ENCODE measurements around the gene ELOF1. TPM values are rescaled to one million over a fixed set of nuclear protein-coding genes. Genes with fewer than 3 reads are reported as not detected.
A peak's percentile ranks its signal among the peaks of the same experiment; 100 is the strongest.
"Not testable (repeated sequence)": the region's sequence is repeated elsewhere in the genome, so short reads cannot be mapped to it uniquely, and the experiment has no call there.

Gene ELOF1
- total RNA-seq, 1 experiment from 2014 or later, result 52.5 TPM

GRCh38 chr19:11577451-11578257, 18.6 kb upstream of the ELOF1 start, which contains the start of gene ACP5:
Gene ACP5 (minus strand): TSS chr19:11577645. CDS start chr19:11577317, 328 bp downstream.
- Histone ChIP-seq H3K4me1 (ENCODE audit: low read length) (peaks cover 48% of the 10 kb centered on the region), H3K27me3 (ENCODE audit: low read length) (no peaks in the 10 kb centered on the region), H3K4me2 (ENCODE audit: low read depth, low read length, poor library complexity, severe bottlenecking) (peak within 1 kb of the TSS; percentile 55), H3K9me3 (ENCODE audit: low read length) (no peaks in the 10 kb centered on the region), H3K36me3 (ENCODE audit: insufficient read depth, low read length) (no peaks in the 10 kb centered on the region), H2AFZ (ENCODE audit: low read length) (no peak within 1 kb of the TSS; the same call in 1 of the 2 replicates), H3K4me3 (ENCODE audit: low read length) (peak within 1 kb of the TSS; percentile 54), H3K79me2 (ENCODE audit: low read length) (no peaks in the 10 kb centered on the region), H3K9ac (ENCODE audit: low read length) (peak within 1 kb of the TSS; percentile 68), H4K20me1 (ENCODE audit: insufficient read depth, low read depth, low read length) (no peaks in the 10 kb centered on the region), H3K27ac (ENCODE audit: low read length) (peak within 1 kb of the TSS; percentile 53), H3K9me2 (replicated peaks; ENCODE audit: insufficient read depth, low read length) (no peaks in the 10 kb centered on the region)
- no peak for DNase-seq

GRCh38 chr19:11576227-11576626, 17.2 kb upstream of the ELOF1 start:
- H4K20me1 ChIP-seq (ENCODE audit: insufficient read depth, low read depth, low read length), result no peaks in the 10 kb centered on the region
- no peak overlapping the region for H2AFZ ChIP-seq (ENCODE audit: low read length)
- no peak overlapping the region for H3K27ac ChIP-seq (ENCODE audit: low read length)
- H3K4me2 ChIP-seq (ENCODE audit: low read depth, low read length, poor library complexity, severe bottlenecking), result no peak overlapping the region
- H3K36me3 ChIP-seq (ENCODE audit: insufficient read depth, low read length), result no peaks in the 10 kb centered on the region
- H3K9me2 ChIP-seq (replicated peaks; ENCODE audit: insufficient read depth, low read length), result no peaks in the 10 kb centered on the region
- H3K4me1 ChIP-seq (ENCODE audit: low read length), result peaks cover 34% of the 10 kb centered on the region
- H3K79me2 ChIP-seq (ENCODE audit: low read length), result no peaks in the 10 kb centered on the region
- H3K9me3 ChIP-seq (ENCODE audit: low read length), result no peaks in the 10 kb centered on the region
- no peak overlapping the region for H3K9ac ChIP-seq (ENCODE audit: low read length)
- no peak overlapping the region for H3K4me3 ChIP-seq (ENCODE audit: low read length)
- DNase-seq, result no peak
- no peaks in the 10 kb centered on the region for H3K27me3 ChIP-seq (ENCODE audit: low read length)

- Histone ChIP-seq H3K4me2 (ENCODE audit: low read depth, low read length, poor library complexity, severe bottlenecking) (no peak overlapping the region), H4K20me1 (ENCODE audit: insufficient read depth, low read depth, low read length) (no peaks in the 10 kb centered on the region), H3K4me3 (ENCODE audit: low read length) (no peak overlapping the region), H3K4me1 (ENCODE audit: low read length) (peaks cover 20% of the 10 kb centered on the region), H3K27ac (ENCODE audit: low read length) (no peak overlapping the region), H3K79me2 (ENCODE audit: low read length) (no peaks in the 10 kb centered on the region), H2AFZ (ENCODE audit: low read length) (no peak overlapping the region), H3K27me3 (ENCODE audit: low read length) (no peaks in the 10 kb centered on the region), H3K9me2 (replicated peaks; ENCODE audit: insufficient read depth, low read length) (no peaks in the 10 kb centered on the region), H3K9ac (ENCODE audit: low read length) (no peak overlapping the region), H3K9me3 (ENCODE audit: low read length) (no peaks in the 10 kb centered on the region), H3K36me3 (ENCODE audit: insufficient read depth, low read length) (no peaks in the 10 kb centered on the region)
- DNase-seq, result no peak
These were observed 15.7 kb upstream of the ELOF1 start for GRCh38 chr19:11574689-11575088.

GRCh38 chr19:11573763-11574162, 14.7 kb upstream of the ELOF1 start:
- H3K9ac ChIP-seq (ENCODE audit: low read length); H3K9me2 ChIP-seq (replicated peaks; ENCODE audit: insufficient read depth, low read length); H3K79me2 ChIP-seq (ENCODE audit: low read length); H4K20me1 ChIP-seq (ENCODE audit: insufficient read depth, low read depth, low read length); H3K27me3 ChIP-seq (ENCODE audit: low read length); H3K9me3 ChIP-seq (ENCODE audit: low read length); H3K36me3 ChIP-seq (ENCODE audit: insufficient read depth, low read length); H3K27ac ChIP-seq (ENCODE audit: low read length); DNase-seq; H3K4me2 ChIP-seq (ENCODE audit: low read depth, low read length, poor library complexity, severe bottlenecking); H3K4me3 ChIP-seq (ENCODE audit: low read length); H2AFZ ChIP-seq (ENCODE audit: low read length): not testable (repeated sequence)
- peaks cover 16% of the 10 kb centered on the region for H3K4me1 ChIP-seq (ENCODE audit: low read length)

- not testable (repeated sequence) for H3K4me2 ChIP-seq (ENCODE audit: low read depth, low read length, poor library complexity, severe bottlenecking); H3K27me3 ChIP-seq (ENCODE audit: low read length); DNase-seq; H3K4me3 ChIP-seq (ENCODE audit: low read length); H3K9me2 ChIP-seq (replicated peaks; ENCODE audit: insufficient read depth, low read length); H2AFZ ChIP-seq (ENCODE audit: low read length); H4K20me1 ChIP-seq (ENCODE audit: insufficient read depth, low read depth, low read length); H3K9me3 ChIP-seq (ENCODE audit: low read length); H3K36me3 ChIP-seq (ENCODE audit: insufficient read depth, low read length); H3K27ac ChIP-seq (ENCODE audit: low read length); H3K79me2 ChIP-seq (ENCODE audit: low read length); H3K9ac ChIP-seq (ENCODE audit: low read length)
- H3K4me1 ChIP-seq (ENCODE audit: low read length), result peaks cover 13% of the 10 kb centered on the region
These were observed 14.3 kb upstream of the ELOF1 start for GRCh38 chr19:11573354-11573753.

GRCh38 chr19:11570039-11570462, 11.0 kb upstream of the ELOF1 start:
- Histone ChIP-seq H3K4me2 (ENCODE audit: low read depth, low read length, poor library complexity, severe bottlenecking) (no peak overlapping the region), H4K20me1 (ENCODE audit: insufficient read depth, low read depth, low read length) (no peaks in the 10 kb centered on the region), H3K9me3 (ENCODE audit: low read length) (no peaks in the 10 kb centered on the region), H3K4me1 (ENCODE audit: low read length) (peaks cover 6% of the 10 kb centered on the region), H3K9ac (ENCODE audit: low read length) (no peak overlapping the region), H3K9me2 (replicated peaks; ENCODE audit: insufficient read depth, low read length) (no peaks in the 10 kb centered on the region), H3K36me3 (ENCODE audit: insufficient read depth, low read length) (peaks cover 4% of the 10 kb centered on the region), H3K27ac (ENCODE audit: low read length) (no peak overlapping the region), H2AFZ (ENCODE audit: low read length) (no peak overlapping the region), H3K4me3 (ENCODE audit: low read length) (no peak overlapping the region), H3K79me2 (ENCODE audit: low read length) (peaks cover 6% of the 10 kb centered on the region; the same call in 1 of the 2 replicates), H3K27me3 (ENCODE audit: low read length) (no peaks in the 10 kb centered on the region)
- no peak for DNase-seq

GRCh38 chr19:11566164-11566563, 7.1 kb upstream of the ELOF1 start:
- no peaks in the 10 kb centered on the region for H3K9me2 ChIP-seq (replicated peaks; ENCODE audit: insufficient read depth, low read length)
- no peaks in the 10 kb centered on the region for H4K20me1 ChIP-seq (ENCODE audit: insufficient read depth, low read depth, low read length)
- no peak for DNase-seq
- H3K4me3 ChIP-seq (ENCODE audit: low read length), result no peak overlapping the region
- H3K36me3 ChIP-seq (ENCODE audit: insufficient read depth, low read length), result peaks cover 4% of the 10 kb centered on the region
- no peak overlapping the region for H3K9ac ChIP-seq (ENCODE audit: low read length)
- no peak overlapping the region for H3K4me2 ChIP-seq (ENCODE audit: low read depth, low read length, poor library complexity, severe bottlenecking)
- H2AFZ ChIP-seq (ENCODE audit: low read length), result no peak overlapping the region
- peaks cover 6% of the 10 kb centered on the region; the same call in 1 of the 2 replicates for H3K79me2 ChIP-seq (ENCODE audit: low read length)
- no peaks in the 10 kb centered on the region for H3K9me3 ChIP-seq (ENCODE audit: low read length)
- peaks cover 20% of the 10 kb centered on the region for H3K4me1 ChIP-seq (ENCODE audit: low read length)
- no peak overlapping the region for H3K27ac ChIP-seq (ENCODE audit: low read length)
- no peaks in the 10 kb centered on the region for H3K27me3 ChIP-seq (ENCODE audit: low read length)

GRCh38 chr19:11565649-11565980, 6.6 kb upstream of the ELOF1 start:
- not testable (repeated sequence) for H3K9me3 ChIP-seq (ENCODE audit: low read length); H3K9ac ChIP-seq (ENCODE audit: low read length); H4K20me1 ChIP-seq (ENCODE audit: insufficient read depth, low read depth, low read length); H3K27me3 ChIP-seq (ENCODE audit: low read length); H3K36me3 ChIP-seq (ENCODE audit: insufficient read depth, low read length); H3K4me2 ChIP-seq (ENCODE audit: low read depth, low read length, poor library complexity, severe bottlenecking); H3K4me3 ChIP-seq (ENCODE audit: low read length); DNase-seq; H3K79me2 ChIP-seq (ENCODE audit: low read length); H3K27ac ChIP-seq (ENCODE audit: low read length); H3K9me2 ChIP-seq (replicated peaks; ENCODE audit: insufficient read depth, low read length); H2AFZ ChIP-seq (ENCODE audit: low read length)
- H3K4me1 ChIP-seq (ENCODE audit: low read length), result peaks cover 23% of the 10 kb centered on the region
